ENCODE data around the gene ATP13A2.

The ATP13A2 gene

GRCh38 chr1:17005365-17005740 is 6.4 kb downstream of the ATP13A2 start:
- TF ChIP-seq CTCF (IDR thresholded peaks at IDR 0.05; ENCODE audit: insufficient read depth, low read depth, low read length, missing control alignments): no peak
- H3K4me3 ChIP-seq (ENCODE audit: low read length): no peak overlapping the region
- no peak for DNase-seq (ENCODE audit: low read depth)

GRCh38 chr1:17004466-17005364 is 7.0 kb downstream of the ATP13A2 start:
- H3K4me3 ChIP-seq (ENCODE audit: low read length): no peak overlapping the region
- TF ChIP-seq CTCF (IDR thresholded peaks at IDR 0.05; ENCODE audit: insufficient read depth, low read depth, low read length, missing control alignments): no peak
- no peak for DNase-seq (ENCODE audit: low read depth)

GRCh38 chr1:17002524-17002902 is 9.2 kb downstream of the ATP13A2 start:
- H3K4me3 ChIP-seq (ENCODE audit: low read length): no peak overlapping the region
- no peak for TF ChIP-seq CTCF (IDR thresholded peaks at IDR 0.05; ENCODE audit: insufficient read depth, low read depth, low read length, missing control alignments)
- DNase-seq (ENCODE audit: low read depth): no peak

GRCh38 chr1:17001760-17002523 is 9.8 kb downstream of the ATP13A2 start:
- no peak overlapping the region for H3K4me3 ChIP-seq (ENCODE audit: low read length)
- DNase-seq (ENCODE audit: low read depth): no peak
- TF ChIP-seq CTCF (IDR thresholded peaks at IDR 0.05; ENCODE audit: insufficient read depth, low read depth, low read length, missing control alignments): no peak

GRCh38 chr1:16999863-17000262 is 11.9 kb downstream of the ATP13A2 start:
- DNase-seq (ENCODE audit: low read depth): no peak
- no peak for TF ChIP-seq CTCF (IDR thresholded peaks at IDR 0.05; ENCODE audit: insufficient read depth, low read depth, low read length, missing control alignments)

GRCh38 chr1:16998589-16998988 is 13.1 kb downstream of the ATP13A2 start:
- no peak overlapping the region for H3K4me3 ChIP-seq (ENCODE audit: low read length)
- TF ChIP-seq CTCF (IDR thresholded peaks at IDR 0.05; ENCODE audit: insufficient read depth, low read depth, low read length, missing control alignments): no peak
- peak; percentile 79 for DNase-seq (ENCODE audit: low read depth)

More at GRCh38 chr1:16999863-17000262, 11.9 kb downstream of the ATP13A2 start:
- no peak overlapping the region for H3K4me3 ChIP-seq (ENCODE audit: low read length)

All from epithelial cell of esophagus (primary cell).